Activated CD8-positive, alpha-beta memory T cell treated with anti-CD3 and anti-CD28 coated beads, Interleukin-2, amount 50 U/mL, for 48 hours (primary cell): ENCODE results near the gene RING1.

Source experiments
- DNase-seq: peaks from one replicate; pipeline ENCODE4 v3.0.0-alpha.2; 2020

Gene RING1

DNA sequence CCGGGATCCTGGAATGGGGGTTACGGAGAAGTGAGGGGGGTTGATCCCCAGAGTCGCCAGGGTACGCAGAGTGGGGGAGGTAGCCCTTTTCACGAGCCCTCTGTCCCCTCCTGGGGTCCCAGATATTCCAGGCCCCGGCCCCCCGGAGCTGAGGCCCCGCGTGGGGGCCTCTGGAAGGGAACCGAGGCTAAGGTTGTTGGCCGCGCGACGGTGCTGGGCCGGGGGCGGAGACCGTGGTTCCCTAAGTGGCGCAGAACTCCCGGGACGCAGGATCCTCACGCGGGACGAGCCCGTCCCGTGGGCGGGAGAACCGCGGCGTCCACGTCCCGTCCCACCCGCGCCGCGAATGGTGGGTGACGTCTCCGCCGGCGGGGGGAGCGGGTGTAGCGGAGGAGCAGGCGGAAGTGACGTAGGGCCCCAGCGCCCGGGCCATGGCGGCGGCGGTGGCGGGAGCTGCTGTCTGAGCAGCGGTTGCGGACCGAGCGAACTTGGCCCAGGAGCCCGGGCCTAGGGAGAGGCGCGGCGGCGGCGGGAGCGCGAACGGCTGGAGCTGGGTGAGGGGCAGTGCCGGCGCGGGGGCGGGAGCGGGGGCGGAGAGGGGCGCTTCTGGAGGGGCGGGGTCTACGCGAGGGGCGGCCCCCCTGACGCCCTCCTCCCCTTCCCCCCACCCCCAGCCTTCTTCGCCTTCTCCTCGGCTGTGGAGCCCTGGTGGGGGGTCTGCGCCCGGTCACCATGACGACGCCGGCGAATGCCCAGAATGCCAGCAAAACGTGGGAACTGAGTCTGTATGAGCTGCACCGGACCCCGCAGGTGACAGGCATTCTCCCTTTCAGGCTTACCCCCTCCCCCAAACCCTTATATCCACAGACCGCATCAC, at the start of gene RING1:
Gene RING1, plus strand, starts transcription at position 410 of the 877 bp plus-strand sequence. Its CDS starts 323 bp downstream, at position 733.
- peak; percentile 92 for DNase-seq

- no peak for DNase-seq
Measured at GRCh38 chr6:33160096-33160495, 48.2 kb upstream of the RING1 start.

DNA sequence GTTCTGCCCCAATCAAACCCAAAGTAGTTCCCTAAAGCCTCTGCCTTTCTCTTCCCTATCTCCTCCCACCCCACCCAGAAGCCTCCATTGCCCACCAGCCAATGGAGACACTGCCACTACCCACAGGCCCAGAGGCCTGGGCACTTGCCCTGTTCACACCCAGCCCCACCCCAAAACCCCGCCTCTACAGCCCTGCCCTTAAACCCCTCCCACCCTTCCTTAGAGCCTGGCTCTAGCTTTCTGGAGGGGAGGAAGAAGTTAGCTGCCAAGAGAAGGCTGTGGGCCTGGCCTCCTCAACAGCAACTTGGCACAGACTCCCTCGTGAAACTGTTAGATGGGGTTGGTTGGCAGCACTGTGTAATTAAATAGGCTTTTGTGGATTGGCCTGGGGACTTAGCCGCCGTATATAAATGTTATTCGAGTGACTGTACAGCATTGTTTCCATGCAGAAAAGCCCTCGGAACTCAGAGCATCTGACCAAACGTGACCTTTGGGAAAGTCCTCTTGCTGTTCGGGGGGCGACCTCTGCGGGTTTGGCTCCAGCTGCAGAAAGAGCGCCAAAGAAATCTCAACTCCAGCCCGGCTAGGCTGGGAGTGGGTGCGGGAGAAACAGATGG, 47.5 kb upstream of the RING1 start:
- peak; percentile 51 for DNase-seq

DNA sequence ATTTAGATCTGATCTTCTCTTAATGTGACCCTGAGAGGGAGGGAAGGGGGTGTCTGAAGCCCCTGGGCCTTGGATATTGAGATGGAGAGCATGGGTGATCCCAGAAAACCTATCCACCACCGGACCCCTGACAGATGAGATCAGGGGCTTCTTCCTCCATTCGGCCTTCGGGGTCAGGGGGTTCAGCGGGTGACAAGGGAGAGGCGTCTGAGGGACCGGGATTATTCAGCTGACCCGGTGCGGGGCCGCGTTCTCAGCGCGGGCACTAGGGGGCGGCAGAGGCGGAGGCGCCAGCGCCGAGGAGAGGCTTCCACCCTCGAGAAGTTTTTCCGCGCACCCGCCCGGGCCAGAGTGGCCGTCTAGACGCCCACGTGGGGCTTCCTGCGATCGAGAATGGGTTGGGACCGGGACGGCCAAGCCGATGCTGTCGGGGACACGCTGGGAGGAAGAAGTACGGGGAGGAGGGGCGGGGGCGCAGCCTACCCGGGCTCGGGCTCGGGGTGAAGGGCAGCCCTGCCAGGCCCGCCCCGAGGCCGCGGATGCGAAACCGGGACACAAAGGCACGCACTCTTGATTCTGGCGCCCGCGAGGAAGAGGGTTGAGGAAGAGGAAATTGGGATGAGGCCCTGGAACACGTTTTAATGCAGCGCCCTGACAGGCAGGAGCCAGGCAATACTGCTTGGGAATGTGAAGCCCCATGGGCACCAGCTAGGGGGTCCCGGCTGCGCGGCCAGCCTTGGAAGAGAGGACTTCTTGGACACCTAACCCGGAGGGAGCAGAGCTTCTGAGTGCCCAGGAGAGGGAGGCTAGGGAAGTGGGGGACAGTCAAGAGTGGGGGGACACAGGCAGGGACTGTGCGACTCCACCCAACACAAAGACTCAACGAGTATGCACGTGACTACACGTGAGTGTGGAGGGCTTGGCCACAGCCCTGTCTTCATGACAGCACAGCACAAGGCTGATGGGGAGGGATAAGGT, 46.7 kb upstream of the RING1 start:
- DNase-seq, result peak; percentile 95

- no peak for DNase-seq
Measured at GRCh38 chr6:33163540-33163939, 44.8 kb upstream of the RING1 start.

- DNase-seq, result no peak
Measured at GRCh38 chr6:33164176-33164575, 44.1 kb upstream of the RING1 start.

DNA sequence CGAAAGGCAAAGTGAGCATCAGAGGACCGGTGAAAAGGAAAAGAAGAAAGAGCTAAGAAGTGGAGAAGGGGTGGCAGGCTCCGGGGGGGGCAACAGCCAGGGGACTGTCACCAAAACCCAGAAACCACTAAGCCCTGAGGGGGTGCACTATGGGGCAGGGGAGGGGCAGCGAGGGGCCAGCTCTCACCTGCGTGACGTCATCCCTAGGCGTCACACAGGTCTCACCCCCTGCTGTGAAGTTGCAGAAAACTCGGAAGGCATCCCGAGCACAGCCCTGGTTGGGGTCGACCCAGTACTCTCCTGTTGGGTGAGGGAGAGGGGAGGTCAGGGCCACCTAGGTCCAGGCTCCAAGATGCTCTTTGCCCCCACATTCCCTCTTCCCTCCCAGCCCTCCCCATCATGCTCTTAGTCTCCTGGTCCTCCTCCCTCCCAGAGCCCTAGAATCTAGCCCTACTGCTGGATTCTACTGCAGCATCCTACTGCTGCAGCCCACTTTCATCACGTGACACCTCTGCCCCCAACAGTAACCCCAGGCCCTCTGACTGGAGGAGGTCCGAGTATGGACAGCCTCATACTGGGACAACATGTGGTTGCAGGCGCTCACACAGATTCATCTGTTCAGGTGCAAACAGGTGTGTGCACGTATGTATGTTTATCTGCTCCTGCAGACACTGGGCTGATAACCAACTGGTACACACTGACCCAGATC, 43.5 kb upstream of the RING1 start:
- no peak for DNase-seq

- no peak for DNase-seq
Measured at GRCh38 chr6:33165581-33166258, 42.6 kb upstream of the RING1 start.

GRCh38 chr6:33166363-33166762, 41.9 kb upstream of the RING1 start:
- DNase-seq, result no peak

- no peak for DNase-seq
Measured at GRCh38 chr6:33166811-33167210, 41.5 kb upstream of the RING1 start.

- DNase-seq, result no peak
Measured at GRCh38 chr6:33167374-33168283, 40.7 kb upstream of the RING1 start.

- no peak for DNase-seq
Measured at GRCh38 chr6:33168284-33168601, 40.1 kb upstream of the RING1 start.

GRCh38 chr6:33168639-33169038, 39.7 kb upstream of the RING1 start:
- DNase-seq, result no peak

- no peak for DNase-seq
Measured at GRCh38 chr6:33169291-33170175, 38.8 kb upstream of the RING1 start.

DNA sequence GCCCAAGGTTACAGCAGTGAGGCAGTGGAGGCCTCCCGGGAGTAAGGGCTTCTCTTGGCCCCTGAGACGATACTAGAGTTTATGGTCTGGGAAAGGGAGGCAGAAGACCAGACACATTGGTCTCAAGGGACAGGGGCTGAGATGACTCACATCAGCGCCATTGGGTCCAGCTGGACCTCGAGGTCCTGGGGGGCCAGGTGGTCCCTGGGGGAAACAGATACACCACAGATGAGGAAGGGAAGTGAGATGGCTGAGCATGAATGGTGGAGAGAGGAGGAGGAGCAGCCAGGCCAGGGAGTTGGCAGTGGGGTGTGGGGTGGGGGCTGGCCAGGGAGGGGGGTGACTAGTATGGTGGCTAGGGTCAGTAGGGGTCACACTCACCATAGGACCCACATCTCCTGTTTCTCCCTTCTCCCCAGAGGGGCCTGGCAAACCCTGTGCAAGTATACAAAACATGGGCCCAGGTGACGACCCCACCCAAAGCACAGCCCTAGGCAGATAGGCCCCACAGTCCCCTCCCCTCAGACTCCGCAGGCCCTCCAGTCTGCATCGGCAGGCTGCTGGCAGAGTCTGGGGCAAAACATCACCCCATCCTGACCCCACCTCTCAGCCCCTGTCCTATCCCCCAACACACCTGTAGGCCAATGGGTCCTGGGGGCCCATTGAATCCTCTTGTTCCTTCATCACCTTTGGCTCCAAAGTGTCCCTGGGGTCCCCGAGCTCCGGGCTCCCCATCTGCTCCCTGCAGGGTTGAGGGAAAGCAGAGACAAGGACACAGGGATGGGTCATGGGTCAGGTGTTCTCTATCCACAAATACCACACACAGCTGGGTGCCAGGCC, 37.9 kb upstream of the RING1 start:
- DNase-seq, result no peak

DNA sequence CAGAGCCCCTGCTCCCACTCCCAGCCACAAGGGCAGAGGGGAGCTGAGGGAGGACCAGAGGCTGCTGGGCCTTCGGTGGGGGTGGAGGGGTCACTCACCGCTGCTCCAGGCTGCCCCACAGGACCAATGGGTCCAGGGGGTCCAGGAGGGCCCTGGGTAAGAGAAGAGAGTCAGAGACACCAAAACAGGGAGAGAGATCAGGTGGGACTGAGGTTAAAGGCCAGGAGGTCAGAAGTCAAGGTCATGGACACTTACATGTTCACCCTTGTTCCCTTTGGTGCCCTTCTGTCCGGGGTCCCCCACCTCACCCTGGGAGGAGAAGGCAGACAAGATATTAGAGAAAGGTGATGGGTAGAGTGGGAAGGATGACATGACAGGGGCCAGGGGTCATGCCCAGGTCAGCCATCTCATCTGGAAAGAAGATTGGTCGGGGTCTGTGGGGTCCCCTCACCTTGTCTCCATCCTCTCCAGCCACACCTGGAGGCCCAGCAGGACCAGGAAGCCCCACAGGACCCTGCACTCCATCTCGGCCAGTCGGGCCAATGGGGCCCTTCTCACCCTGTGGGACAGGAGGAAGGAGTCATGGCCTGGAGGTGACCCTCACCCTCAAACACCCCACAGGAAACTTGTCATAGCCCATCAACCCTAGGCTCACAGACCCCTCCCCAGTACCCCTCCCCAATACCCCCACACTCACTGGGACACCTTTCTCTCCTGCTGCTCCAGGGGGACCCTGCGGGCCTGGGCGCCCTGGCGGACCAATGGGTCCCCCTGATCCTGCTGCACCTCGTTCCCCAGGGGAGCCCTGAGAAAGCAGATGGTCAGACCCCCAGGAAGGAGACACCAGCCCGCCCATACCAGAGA, 37.1 kb upstream of the RING1 start:
- DNase-seq, result no peak

GRCh38 chr6:33171880-33172687, 36.2 kb upstream of the RING1 start:
- DNase-seq, result no peak
